ENCODE results near the gene PHF10.
"Not testable (repeated sequence)": the region's sequence is repeated elsewhere in the genome, so short reads cannot be mapped to it uniquely, and the experiment has no call there.

Gene PHF10

GRCh38 chr6:169723200-169723909 is 945 bp downstream of the PHF10 start:
- DNase-seq (ENCODE audit: low read depth), result no peak

- no peak for DNase-seq (ENCODE audit: low read depth)
Measured at GRCh38 chr6:169722362-169723199, 1.7 kb downstream of the PHF10 start.

GRCh38 chr6:169720207-169720855 is 4.0 kb downstream of the PHF10 start:
- DNase-seq (ENCODE audit: low read depth), result no peak

- DNase-seq (ENCODE audit: low read depth), result no peak
Measured at GRCh38 chr6:169719117-169719516, 5.2 kb downstream of the PHF10 start.

GRCh38 chr6:169714595-169714994 is 9.7 kb downstream of the PHF10 start:
- no peak for DNase-seq (ENCODE audit: low read depth)

- DNase-seq (ENCODE audit: low read depth), result no peak
Measured at GRCh38 chr6:169714178-169714577, 10.1 kb downstream of the PHF10 start.

GRCh38 chr6:169710009-169710408 is 14.3 kb downstream of the PHF10 start:
- DNase-seq (ENCODE audit: low read depth), result no peak

GRCh38 chr6:169709293-169709692 is 15.0 kb downstream of the PHF10 start:
- DNase-seq (ENCODE audit: low read depth), result no peak

GRCh38 chr6:169707772-169708171 is 16.5 kb downstream of the PHF10 start:
- DNase-seq (ENCODE audit: low read depth), result no peak

- no peak for DNase-seq (ENCODE audit: low read depth)
Measured at GRCh38 chr6:169702840-169703246, 21.5 kb downstream of the PHF10 start.

GRCh38 chr6:169701954-169702839 is 22.1 kb downstream of the PHF10 start, which contains the start of the genes C6orf120 and WDR27:
Gene C6orf120 (plus strand): TSS chr6:169702126. CDS start chr6:169702460, 334 bp downstream.
Gene WDR27 (minus strand): TSS chr6:169702029. CDS start chr6:169689005, 13,024 bp downstream.
- DNase-seq (ENCODE audit: low read depth), result peak; percentile 93

- DNase-seq (ENCODE audit: low read depth), result no peak
Measured at GRCh38 chr6:169701311-169701953, 22.9 kb downstream of the PHF10 start.

GRCh38 chr6:169700296-169700695 is 24.0 kb downstream of the PHF10 start:
- peak; percentile 53 for DNase-seq (ENCODE audit: low read depth)

- DNase-seq (ENCODE audit: low read depth), result not testable (repeated sequence)
Measured at GRCh38 chr6:169697115-169697514, 27.2 kb downstream of the PHF10 start.

GRCh38 chr6:169695131-169695530 is 29.2 kb downstream of the PHF10 start:
- DNase-seq (ENCODE audit: low read depth), result no peak

GRCh38 chr6:169692516-169692915 is 31.8 kb downstream of the PHF10 start:
- no peak for DNase-seq (ENCODE audit: low read depth)

GRCh38 chr6:169691260-169691659 is 33.0 kb downstream of the PHF10 start:
- no peak for DNase-seq (ENCODE audit: low read depth)

GRCh38 chr6:169689287-169689686 is 35.0 kb downstream of the PHF10 start:
- DNase-seq (ENCODE audit: low read depth), result no peak

- no peak for DNase-seq (ENCODE audit: low read depth)
Measured at GRCh38 chr6:169685860-169686259, 38.4 kb downstream of the PHF10 start.

GRCh38 chr6:169684056-169684455 is 40.2 kb downstream of the PHF10 start:
- DNase-seq (ENCODE audit: low read depth), result no peak

GRCh38 chr6:169678342-169678741 is 46.0 kb downstream of the PHF10 start:
- no peak for DNase-seq (ENCODE audit: low read depth)
